ENCODE results near the gene RANBP9.

DNA sequence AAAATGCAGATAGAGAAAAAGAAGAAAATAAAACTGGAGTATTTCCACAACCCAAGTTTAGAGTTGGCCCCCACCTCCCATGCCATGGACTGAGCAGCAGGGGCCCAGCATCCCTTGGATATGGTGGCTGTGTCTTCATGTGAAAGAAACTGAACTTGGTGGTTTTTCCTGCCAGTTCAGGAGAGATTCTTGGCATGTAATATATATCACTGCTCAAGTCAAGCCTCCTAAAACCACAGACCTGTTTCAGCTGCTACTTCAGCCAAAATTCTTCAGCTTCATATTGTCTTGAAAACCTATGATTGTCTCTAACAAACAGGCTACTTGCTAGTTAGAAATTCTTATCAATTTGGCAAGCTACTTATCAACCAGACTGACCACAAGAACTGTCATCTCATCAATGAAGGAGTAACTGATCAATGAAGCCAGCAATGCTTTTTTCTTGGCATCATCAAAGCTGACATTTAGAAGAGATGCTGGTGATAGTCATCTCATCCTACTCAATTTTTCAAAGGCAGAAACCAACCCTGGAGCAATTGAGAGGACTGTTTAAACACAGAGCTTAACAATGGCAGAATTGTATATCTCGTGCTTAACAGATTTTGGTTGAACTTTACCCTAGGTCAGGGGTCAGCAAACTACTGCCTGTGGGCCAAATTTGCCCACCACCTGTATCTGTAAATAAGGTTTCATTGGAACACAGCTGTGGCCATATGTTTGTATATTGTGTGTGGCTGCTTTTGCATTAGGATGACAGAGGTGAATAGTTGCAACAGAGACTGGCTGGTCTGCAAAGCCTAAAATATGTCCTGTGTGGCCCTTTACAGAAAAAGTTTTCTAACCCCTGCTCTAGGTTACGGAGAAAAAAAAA lies 106.9 kb downstream of the RANBP9 start:
- TF ChIP-seq GATA3 (IDR thresholded peaks at IDR 0.05; ENCODE audit: low read depth, low read length) (no peak), GATA2 (IDR thresholded peaks at IDR 0.05; ENCODE audit: low read depth, low read length) (no peak)

Data from SH-SY5Y (cell line).